Neural cell (in vitro differentiated cells): ENCODE measurements around the gene C14orf132. TPM values are rescaled to one million over a fixed set of nuclear protein-coding genes. Genes with fewer than 3 reads are reported as not detected.

Experiments
- H2AFZ ChIP-seq: fragments of 200-600, 300-800 bp; sonication (generic), shearing (Covaris generic); 2 replicates; pipeline ENCODE4 v1.6.0; 2014; ENCODE audit warnings: low read depth, mild to moderate bottlenecking, antibody characterized with exemption, low read length, moderate library complexity
- H3F3A ChIP-seq: fragments of 200-600 bp; shearing (Covaris generic); 2 replicates; pipeline ENCODE4 v1.6.1; 2016; ENCODE audit warnings: mild to moderate bottlenecking, moderate library complexity, mixed read lengths, antibody characterized with exemption, low read length; ENCODE audit not compliant: insufficient read depth, poor library complexity, severe bottlenecking
- H3K27ac ChIP-seq: fragments of 200-600, 300-800 bp; sonication (generic), shearing (Covaris generic); 2 replicates; pipeline ENCODE4 v1.5.1; 2014; ENCODE audit warnings: mild to moderate bottlenecking, low read length, moderate library complexity
- H3K27me3 ChIP-seq: fragments of 300-800, 200-600 bp; sonication (generic), shearing (Covaris generic); 2 replicates; pipeline ENCODE4 v1.6.0; 2014; ENCODE audit warnings: mild to moderate bottlenecking, low read depth, low read length, moderate library complexity; ENCODE audit not compliant: insufficient read depth
- H3K36me3 ChIP-seq: fragments of 300-800, 200-600 bp; sonication (generic), shearing (Covaris generic); 2 replicates; pipeline ENCODE4 v1.5.1; 2014; ENCODE audit warnings: mild to moderate bottlenecking, antibody characterized with exemption, low read length, moderate library complexity; ENCODE audit not compliant: insufficient read depth
- H3K4me2 ChIP-seq: fragments of 300-800, 200-600 bp; sonication (generic), shearing (Covaris generic); 2 replicates; pipeline ENCODE4 v1.6.0; 2014; ENCODE audit warnings: mild to moderate bottlenecking, low read length
- H3K4me3 ChIP-seq: fragments of 300-800, 200-600 bp; sonication (generic), shearing (Covaris generic); 2 replicates; pipeline ENCODE4 v1.5.1; 2014; ENCODE audit warnings: mild to moderate bottlenecking, low read length, moderate library complexity
- H3K79me2 ChIP-seq: fragments of 200-600 bp; shearing (Covaris generic); replicated peaks from 2 replicates; pipeline ENCODE4 v1.6.0; 2014; ENCODE audit warnings: mild to moderate bottlenecking, low read length, moderate library complexity; ENCODE audit not compliant: insufficient read depth
- H3K9ac ChIP-seq: fragments of 300-800, 200-600 bp; sonication (generic), shearing (Covaris generic); 2 replicates; pipeline ENCODE4 v1.6.1; 2016; ENCODE audit warnings: mild to moderate bottlenecking, low read length, mixed read lengths
- H3K9me2 ChIP-seq: fragments of 200-600 bp; shearing (Covaris generic); 2 replicates; pipeline ENCODE4 v1.6.1; 2016; ENCODE audit warnings: mild to moderate bottlenecking, low read length, mixed read lengths; ENCODE audit not compliant: insufficient read depth
- H3K9me3 ChIP-seq: fragments of 200-600, 300-800 bp; sonication (generic), shearing (Covaris generic); 2 replicates; pipeline ENCODE4 v1.6.1; 2016; ENCODE audit warnings: mild to moderate bottlenecking, mixed run types, low read length, moderate library complexity, mixed read lengths
- H4K20me1 ChIP-seq: fragments of 200-600 bp; shearing (Covaris generic); 2 replicates; pipeline ENCODE4 v1.6.1; 2016; ENCODE audit warnings: mild to moderate bottlenecking, mixed run types; ENCODE audit not compliant: insufficient read depth
- CTCF ChIP-seq: fragments of 450-650 bp; IDR thresholded peaks from 2 replicates; pipeline ENCODE4 v1.5.1; 2014; ENCODE audit warnings: antibody characterized with exemption, mild to moderate bottlenecking, moderate library complexity; ENCODE audit not compliant: poor library complexity, severe bottlenecking
- EP300 ChIP-seq: fragments of 450-650 bp; conservative IDR thresholded peaks from 2 replicates; pipeline ENCODE4 v1.6.1; 2014; ENCODE audit warnings: antibody characterized with exemption, mild to moderate bottlenecking, moderate library complexity; ENCODE audit not compliant: poor library complexity, severe bottlenecking
- EZH2 ChIP-seq: fragments of 200-600, 300-800 bp; shearing (Covaris generic), sonication (generic); IDR thresholded peaks from 2 replicates; pipeline ENCODE4 v1.6.1; 2014; ENCODE audit warnings: antibody characterized with exemption, low read length, borderline replicate concordance, mild to moderate bottlenecking; ENCODE audit not compliant: insufficient read depth, poor library complexity, severe bottlenecking
- MXI1 ChIP-seq: fragments of 450-650 bp; conservative IDR thresholded peaks from 2 replicates; pipeline ENCODE4 v1.6.1; 2014; ENCODE audit warnings: antibody characterized with exemption, mild to moderate bottlenecking; ENCODE audit not compliant: poor library complexity, severe bottlenecking
- POLR2AphosphoS5 ChIP-seq: IDR thresholded peaks from 2 replicates; pipeline ENCODE4 v1.6.1; 2012
- RAD21 ChIP-seq: fragments of 450-650 bp; conservative IDR thresholded peaks from 2 replicates; pipeline ENCODE4 v1.6.1; 2014; ENCODE audit warnings: antibody characterized with exemption, mild to moderate bottlenecking, moderate library complexity
- REST ChIP-seq: IDR thresholded peaks from 2 replicates; pipeline ENCODE4 v1.6.1; 2012; ENCODE audit warnings: borderline replicate concordance
- SMC3 ChIP-seq: fragments of 450-650 bp; conservative IDR thresholded peaks from 2 replicates; pipeline ENCODE4 v1.6.1; 2014; ENCODE audit warnings: antibody characterized with exemption, mild to moderate bottlenecking, moderate library complexity; ENCODE audit not compliant: poor library complexity
- TAF1 ChIP-seq: IDR thresholded peaks from 2 replicates; pipeline ENCODE4 v1.6.1; 2012; ENCODE audit warnings: low read depth
- polyA plus RNA-seq: library from polyadenylated mRNA; depleted of rRNA; stranded (reverse); fragments of >200 nt; gene quantifications from 2 replicates; pipeline ENCODE4 v1.2.3, GENCODE V29; 2014

The C14orf132 gene
- polyA plus RNA-seq, 1 donor from 2014 or later: 50.1 TPM

DNA sequence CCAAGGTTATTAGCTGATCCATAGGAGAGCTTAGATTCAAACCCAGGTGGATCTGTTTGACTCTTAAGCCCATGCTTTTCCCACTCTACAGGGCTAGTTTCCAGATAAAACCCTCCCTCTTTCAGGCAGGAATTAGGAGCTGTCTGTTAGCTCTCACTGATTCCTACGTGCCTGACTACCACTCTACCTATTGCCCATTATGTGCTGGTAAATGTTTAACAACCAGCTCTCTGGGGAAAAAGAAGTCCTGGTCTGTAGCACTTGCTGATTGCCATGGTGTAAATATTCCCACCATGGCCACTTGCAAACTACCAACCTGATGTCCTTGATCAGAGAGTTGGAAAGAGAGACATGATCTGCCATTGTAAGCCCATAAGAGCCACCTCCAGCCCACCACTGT is 100.0 kb downstream of the C14orf132 start:
- TF ChIP-seq RAD21 (no peak), SMC3 (no peak), REST (no peak), POLR2AphosphoS5 (no peak)
- Histone ChIP-seq H3K9ac (no peak overlapping the region), H3K79me2 (no peaks in the 10 kb centered on the region), H3F3A (no peaks in the 10 kb centered on the region), H2AFZ (no peak overlapping the region), H3K4me3 (no peak overlapping the region), H3K27me3 (no peaks in the 10 kb centered on the region), H4K20me1 (no peaks in the 10 kb centered on the region), H3K36me3 (no peaks in the 10 kb centered on the region), H3K9me2 (no peaks in the 10 kb centered on the region), H3K9me3 (no peaks in the 10 kb centered on the region), H3K27ac (no peak overlapping the region), H3K4me2 (no peak overlapping the region)

DNA sequence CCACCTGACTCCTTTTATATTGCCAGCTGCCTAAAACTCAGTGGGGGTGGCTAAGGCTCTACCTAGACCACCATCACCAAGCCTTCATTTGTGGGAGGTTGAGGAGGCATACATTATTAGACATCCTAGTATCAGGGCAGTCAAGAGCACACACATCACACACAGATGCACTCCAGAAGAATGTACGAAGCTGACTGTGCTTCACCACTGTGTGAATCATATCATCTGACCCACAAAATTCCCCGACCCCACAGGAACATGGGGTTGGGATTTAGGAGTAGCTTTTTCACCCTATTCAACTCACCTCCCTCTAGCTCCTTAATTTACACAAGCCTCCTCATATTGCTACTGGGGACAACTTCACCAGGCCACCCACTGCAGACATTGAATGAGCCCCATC is 100.7 kb downstream of the C14orf132 start:
- Histone ChIP-seq H3K79me2 (no peaks in the 10 kb centered on the region), H3K27me3 (no peaks in the 10 kb centered on the region), H3K4me3 (no peak overlapping the region), H3F3A (no peaks in the 10 kb centered on the region), H3K4me2 (no peak overlapping the region), H4K20me1 (no peaks in the 10 kb centered on the region), H2AFZ (no peak overlapping the region), H3K36me3 (no peaks in the 10 kb centered on the region), H3K9me2 (no peaks in the 10 kb centered on the region), H3K9me3 (no peaks in the 10 kb centered on the region), H3K9ac (no peak overlapping the region), H3K27ac (no peak overlapping the region)
- TF ChIP-seq TAF1 (no peak), RAD21 (no peak), EZH2 (no peak), REST (no peak), POLR2AphosphoS5 (no peak), SMC3 (no peak), MXI1 (no peak), CTCF (no peak), EP300 (no peak)
